ENCODE measurements around the gene LRP5. TPM values are rescaled to one million over a fixed set of nuclear protein-coding genes. Genes with fewer than 3 reads are reported as not detected.

LRP5 gene
- total RNA-seq, 1 experiment from 2014 or later, result 55.2 TPM

- intact Hi-C loops (cut with micrococcal nuclease), result no loop called here
- Histone ChIP-seq H3K9me2 (ENCODE audit: insufficient read depth) (no peaks in the 10 kb centered on the region), H3K79me2 (ENCODE audit: insufficient read depth, low read length) (peaks cover 99% of the 10 kb centered on the region), H3K27ac (ENCODE audit: low read depth, low read length) (no peak overlapping the region), H3K36me3 (ENCODE audit: control insufficient read depth in 1 of 2, insufficient read depth in 2 of 2, low read length in 2 of 2) (peaks cover 0 to 5% of the 10 kb centered on the region in 2 experiments; a peak in 1 of 4 replicates), H3K27me3 (ENCODE audit: insufficient read depth, low read length) (no peaks in the 10 kb centered on the region), H2AFZ (ENCODE audit: low read depth, low read length, poor library complexity, severe bottlenecking) (no peak overlapping the region), H3K9me3 (ENCODE audit: control insufficient read depth in 1 of 2, insufficient read depth in 1 of 2, low read depth in 1 of 2, low read length in 2 of 2) (peaks cover 0 to 3% of the 10 kb centered on the region in 2 experiments; a peak in 1 of 4 replicates), H3K4me3 (replicated peaks in 1 of 2; ENCODE audit: low read depth in 1 of 2, low read length in 2 of 2) (no peak overlapping the region), H3K4me1 (ENCODE audit: control insufficient read depth in 1 of 2, insufficient read depth in 2 of 2, low read length in 2 of 2) (no peaks in the 10 kb centered on the region), H3K9ac (ENCODE audit: low read length) (no peak overlapping the region), H4K20me1 (ENCODE audit: insufficient read depth) (peaks cover 32% of the 10 kb centered on the region), H3K4me2 (ENCODE audit: low read length) (no peak overlapping the region)
- DNase-seq (ENCODE audit: low read depth, low spot score) (no peak), ATAC-seq (no peak)
- ChIA-PET POLR2A (no interaction called here), RAD21 (ENCODE audit: low non-redundant PET in 1 of 2, low total read pairs in 2 of 2, uncharacterized antibody in 2 of 2, unreplicated experiment in 2 of 2) (no interaction called here), CTCF (no interaction called here)
- TF ChIP-seq CBX3 (IDR thresholded peaks at IDR 0.05; ENCODE audit: low read depth) (no peak), RAD21 (IDR thresholded peaks at IDR 0.05; ENCODE audit: low read depth) (no peak), YY1 (IDR thresholded peaks at IDR 0.05; ENCODE audit: extremely low read depth, insufficient replicate concordance, low read depth, low read length) (no peak), ZBTB33 (IDR thresholded peaks at IDR 0.05; ENCODE audit: extremely low read depth, insufficient replicate concordance, low read length) (no peak), ZNF274 (IDR thresholded peaks at IDR 0.05; ENCODE audit: low read depth, low read length) (no peak), POLR2AphosphoS5 (IDR thresholded peaks at IDR 0.05; ENCODE audit: low read depth, low read length) (no peak), REST (IDR thresholded peaks at IDR 0.05; ENCODE audit: low read depth) (no peak), ZFX (IDR thresholded peaks at IDR 0.05) (no peak), SP1 (IDR thresholded peaks at IDR 0.05; ENCODE audit: low read depth) (no peak), SIN3A (IDR thresholded peaks at IDR 0.05; ENCODE audit: low read depth) (no peak), MAX (IDR thresholded peaks at IDR 0.05) (no peak), ATF3 (IDR thresholded peaks at IDR 0.05) (no peak), CTCF (IDR thresholded peaks at IDR 0.05 in 2 of 3, conservative IDR thresholded peaks at IDR 0.05 in 1 of 3; ENCODE audit: borderline replicate concordance in 1 of 3, insufficient read depth in 1 of 3, low read depth in 2 of 3, low read length in 2 of 3) (no peak), EZH2 (IDR thresholded peaks at IDR 0.05) (no peak)
- TSS peak; percentile 13 for BruUV-seq (replicated peaks)
Observed at GRCh38 chr11:68481579-68482240, 169.3 kb downstream of the LRP5 start.

All from HCT116 (cell line).